Stimulated activated CD8-positive, alpha-beta memory T cell treated with anti-CD3 and anti-CD28 coated beads, Interleukin-12 subunit alpha, Interleukin-12 subunit beta, amount 100 ng/mL, for 24 hours (primary cell): Measurements from ENCODE around the gene RPL11.
"Not testable (repeated sequence)": the region's sequence is repeated elsewhere in the genome, so short reads cannot be mapped to it uniquely, and the experiment has no call there.

Experiments
- DNase-seq: peaks from one replicate; pipeline ENCODE4 v3.0.0-alpha.2; 2020; ENCODE audit errors: extremely low read depth

RPL11 gene

GRCh38 chr1:23691499-23692307 is at the start of gene RPL11:
TSS of gene RPL11 (plus strand) at chr1:23691806. CDS start at chr1:23691824, 18 bp downstream.
- DNase-seq: peak; percentile 74

- no peak for DNase-seq
Measured at GRCh38 chr1:23643736-23644554, 47.7 kb upstream of the RPL11 start.

- no peak for DNase-seq
Measured at GRCh38 chr1:23644555-23644866, 47.1 kb upstream of the RPL11 start.

- no peak for DNase-seq
Measured at GRCh38 chr1:23645338-23645737, 46.3 kb upstream of the RPL11 start.

- DNase-seq: no peak
Measured at GRCh38 chr1:23646091-23646490, 45.5 kb upstream of the RPL11 start.

- no peak for DNase-seq
Measured at GRCh38 chr1:23646541-23646940, 45.1 kb upstream of the RPL11 start.

GRCh38 chr1:23648576-23648975 is 43.0 kb upstream of the RPL11 start:
- no peak for DNase-seq

- not testable (repeated sequence) for DNase-seq
Measured at GRCh38 chr1:23649157-23649556, 42.4 kb upstream of the RPL11 start.

- no peak for DNase-seq
Measured at GRCh38 chr1:23650344-23650990, 41.1 kb upstream of the RPL11 start.

- DNase-seq: no peak
Measured at GRCh38 chr1:23651069-23651808, 40.4 kb upstream of the RPL11 start.

GRCh38 chr1:23657659-23658275 is 33.8 kb upstream of the RPL11 start:
- no peak for DNase-seq

- DNase-seq: no peak
Measured at GRCh38 chr1:23660671-23661070, 30.9 kb upstream of the RPL11 start.

GRCh38 chr1:23661887-23662286 is 29.7 kb upstream of the RPL11 start:
- no peak for DNase-seq

GRCh38 chr1:23664837-23665795 is 26.5 kb upstream of the RPL11 start:
- no peak for DNase-seq

- no peak for DNase-seq
Measured at GRCh38 chr1:23667411-23667810, 24.2 kb upstream of the RPL11 start.

GRCh38 chr1:23670709-23671108 is 20.9 kb upstream of the RPL11 start:
- no peak for DNase-seq

GRCh38 chr1:23673086-23673813 is 18.4 kb upstream of the RPL11 start:
- no peak for DNase-seq

GRCh38 chr1:23679815-23680214 is 11.8 kb upstream of the RPL11 start:
- no peak for DNase-seq

GRCh38 chr1:23682946-23683345 is 8.7 kb upstream of the RPL11 start:
- DNase-seq: no peak

- DNase-seq: no peak
Measured at GRCh38 chr1:23684415-23684814, 7.2 kb upstream of the RPL11 start.
